ENCODE measurements around the gene CUL4A.

DNA sequence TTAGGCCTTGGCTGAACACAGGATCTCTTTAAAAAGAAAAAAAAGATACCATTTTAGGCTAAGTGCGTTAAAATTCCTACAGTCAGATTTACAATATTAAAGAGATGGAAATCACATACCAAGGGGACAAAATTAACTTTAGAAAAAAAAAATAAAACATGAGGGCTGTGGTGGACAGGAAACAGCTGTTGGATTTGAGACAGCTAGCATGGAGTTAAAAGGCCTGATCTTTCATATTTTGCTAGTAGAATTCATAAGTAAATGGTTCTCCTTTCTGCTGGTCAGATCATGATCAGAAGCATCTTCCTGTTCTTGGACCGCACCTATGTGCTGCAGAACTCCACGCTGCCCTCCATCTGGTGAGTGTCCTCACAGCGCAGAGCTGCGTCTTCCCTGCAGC, 19.7 kb downstream of the CUL4A start:
- TF ChIP-seq, protein P1, sequence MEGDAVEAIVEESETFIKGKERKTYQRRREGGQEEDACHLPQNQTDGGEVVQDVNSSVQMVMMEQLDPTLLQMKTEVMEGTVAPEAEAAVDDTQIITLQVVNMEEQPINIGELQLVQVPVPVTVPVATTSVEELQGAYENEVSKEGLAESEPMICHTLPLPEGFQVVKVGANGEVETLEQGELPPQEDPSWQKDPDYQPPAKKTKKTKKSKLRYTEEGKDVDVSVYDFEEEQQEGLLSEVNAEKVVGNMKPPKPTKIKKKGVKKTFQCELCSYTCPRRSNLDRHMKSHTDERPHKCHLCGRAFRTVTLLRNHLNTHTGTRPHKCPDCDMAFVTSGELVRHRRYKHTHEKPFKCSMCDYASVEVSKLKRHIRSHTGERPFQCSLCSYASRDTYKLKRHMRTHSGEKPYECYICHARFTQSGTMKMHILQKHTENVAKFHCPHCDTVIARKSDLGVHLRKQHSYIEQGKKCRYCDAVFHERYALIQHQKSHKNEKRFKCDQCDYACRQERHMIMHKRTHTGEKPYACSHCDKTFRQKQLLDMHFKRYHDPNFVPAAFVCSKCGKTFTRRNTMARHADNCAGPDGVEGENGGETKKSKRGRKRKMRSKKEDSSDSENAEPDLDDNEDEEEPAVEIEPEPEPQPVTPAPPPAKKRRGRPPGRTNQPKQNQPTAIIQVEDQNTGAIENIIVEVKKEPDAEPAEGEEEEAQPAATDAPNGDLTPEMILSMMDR (IDR thresholded peaks at IDR 0.05; ENCODE audit: poor library complexity) = no peak
- TF ChIP-seq EZH2phosphoT487 (IDR thresholded peaks at IDR 0.05; ENCODE audit: low read depth, severe bottlenecking, unreplicated experiment) (no peak), EZH2 (IDR thresholded peaks at IDR 0.05; ENCODE audit: borderline replicate concordance) (no peak)
